HG02763 (cell line): Measurements from ENCODE around the gene GBA3.

Experiments
- ATAC-seq: cut with Tn5 transposase; IDR thresholded peaks from one replicate; pipeline ENCODE4 v1.9.1; 2021; ENCODE audit warnings: mild to moderate bottlenecking, moderate library complexity; ENCODE audit not compliant: unreplicated experiment

GBA3 gene

GRCh38 chr4:22695029-22695428 lies 2.3 kb downstream of the GBA3 start:
- ATAC-seq: no peak

GRCh38 chr4:22695917-22696316 lies 3.2 kb downstream of the GBA3 start:
- ATAC-seq: no peak

- no peak for ATAC-seq
These were observed 11.2 kb downstream of the GBA3 start for GRCh38 chr4:22703912-22704311.

GRCh38 chr4:22707390-22707789 lies 14.7 kb downstream of the GBA3 start:
- ATAC-seq: no peak

- ATAC-seq: no peak
These were observed 16.2 kb downstream of the GBA3 start for GRCh38 chr4:22708961-22709360.

- no peak for ATAC-seq
These were observed 19.4 kb downstream of the GBA3 start for GRCh38 chr4:22712105-22712504.

GRCh38 chr4:22712529-22712928 lies 19.8 kb downstream of the GBA3 start:
- no peak for ATAC-seq

- no peak for ATAC-seq
These were observed 21.1 kb downstream of the GBA3 start for GRCh38 chr4:22713841-22714240.

GRCh38 chr4:22719218-22719617 lies 26.5 kb downstream of the GBA3 start:
- no peak for ATAC-seq

GRCh38 chr4:22720091-22720490 lies 27.4 kb downstream of the GBA3 start:
- no peak for ATAC-seq

- ATAC-seq: no peak
These were observed 28.5 kb downstream of the GBA3 start for GRCh38 chr4:22721204-22721603.

GRCh38 chr4:22730021-22730420 lies 37.3 kb downstream of the GBA3 start:
- ATAC-seq: no peak

GRCh38 chr4:22733816-22734215 lies 41.1 kb downstream of the GBA3 start:
- no peak for ATAC-seq

- no peak for ATAC-seq
These were observed 44.2 kb downstream of the GBA3 start for GRCh38 chr4:22736912-22737311.

GRCh38 chr4:22739968-22740367 lies 47.2 kb downstream of the GBA3 start:
- ATAC-seq: no peak

- ATAC-seq: no peak
These were observed 49.0 kb downstream of the GBA3 start for GRCh38 chr4:22741744-22742143.

GRCh38 chr4:22743290-22743689 lies 50.6 kb downstream of the GBA3 start:
- no peak for ATAC-seq

GRCh38 chr4:22744478-22745062 lies 51.8 kb downstream of the GBA3 start:
- ATAC-seq: no peak

- no peak for ATAC-seq
These were observed 52.5 kb downstream of the GBA3 start for GRCh38 chr4:22745234-22745633.

- no peak for ATAC-seq
These were observed 61.4 kb downstream of the GBA3 start for GRCh38 chr4:22754116-22754515.

- no peak for ATAC-seq
These were observed 69.8 kb downstream of the GBA3 start for GRCh38 chr4:22762548-22762947.

GRCh38 chr4:22764183-22764582 lies 71.4 kb downstream of the GBA3 start:
- ATAC-seq: peak; percentile 54

GRCh38 chr4:22766068-22766467 lies 73.3 kb downstream of the GBA3 start:
- no peak for ATAC-seq
